HG03159 (cell line): ENCODE results near the gene THAP7.

Experiments used
- ATAC-seq: cut with Tn5 transposase; IDR thresholded peaks from one replicate; pipeline ENCODE4 v1.9.1; 2021; ENCODE audit warnings: mild to moderate bottlenecking, moderate library complexity; ENCODE audit not compliant: unreplicated experiment

THAP7 gene

DNA sequence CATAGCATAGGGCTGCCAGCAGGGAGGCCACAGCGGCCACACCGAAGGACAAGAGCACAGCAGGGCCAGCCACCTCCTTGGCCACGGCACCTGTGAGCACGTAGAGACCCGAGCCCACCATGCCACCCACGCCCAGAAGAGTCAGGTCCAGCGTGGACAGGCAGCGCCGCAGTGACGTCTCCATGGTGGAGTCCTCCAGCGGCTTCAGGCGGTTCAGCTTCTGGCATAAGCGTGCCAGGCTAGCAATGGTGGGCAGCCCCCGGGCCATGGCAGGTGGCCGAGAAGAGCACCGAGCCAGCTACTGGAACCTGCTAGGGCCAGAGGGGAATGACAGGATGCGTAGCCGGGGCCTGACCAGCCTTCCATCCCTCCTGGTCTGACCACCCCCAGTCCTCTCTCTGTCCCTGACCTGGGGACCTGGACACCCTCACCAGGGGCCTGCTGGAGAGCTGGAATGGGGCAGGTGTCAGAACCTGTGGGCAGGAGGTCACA lies 29.7 kb upstream of the THAP7 start:
- ATAC-seq = no peak

GRCh38 chr22:21030621-21031544 lies 29.0 kb upstream of the THAP7 start:
- no peak for ATAC-seq

DNA sequence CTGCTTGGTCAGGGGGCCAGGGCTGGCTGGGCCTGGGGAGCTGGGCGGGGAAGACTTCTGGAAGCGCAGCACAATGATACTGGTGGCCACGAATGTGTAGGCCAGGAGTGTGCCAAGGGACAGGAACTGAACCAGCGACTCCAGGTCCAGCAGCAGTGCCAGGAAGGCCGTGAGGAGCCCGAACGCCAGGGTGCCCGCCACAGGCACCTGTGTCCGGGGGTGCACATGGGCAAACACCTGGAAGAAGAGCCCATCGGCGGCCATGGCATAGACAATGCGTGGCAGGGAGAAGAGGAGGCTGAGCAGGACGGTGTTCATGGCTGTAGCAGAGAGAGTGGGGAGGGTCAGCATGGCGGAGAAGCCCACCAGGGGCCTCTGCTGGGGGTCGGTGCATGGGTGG lies 28.1 kb upstream of the THAP7 start:
- no peak for ATAC-seq

GRCh38 chr22:21029486-21030025 lies 27.6 kb upstream of the THAP7 start:
- ATAC-seq = no peak

DNA sequence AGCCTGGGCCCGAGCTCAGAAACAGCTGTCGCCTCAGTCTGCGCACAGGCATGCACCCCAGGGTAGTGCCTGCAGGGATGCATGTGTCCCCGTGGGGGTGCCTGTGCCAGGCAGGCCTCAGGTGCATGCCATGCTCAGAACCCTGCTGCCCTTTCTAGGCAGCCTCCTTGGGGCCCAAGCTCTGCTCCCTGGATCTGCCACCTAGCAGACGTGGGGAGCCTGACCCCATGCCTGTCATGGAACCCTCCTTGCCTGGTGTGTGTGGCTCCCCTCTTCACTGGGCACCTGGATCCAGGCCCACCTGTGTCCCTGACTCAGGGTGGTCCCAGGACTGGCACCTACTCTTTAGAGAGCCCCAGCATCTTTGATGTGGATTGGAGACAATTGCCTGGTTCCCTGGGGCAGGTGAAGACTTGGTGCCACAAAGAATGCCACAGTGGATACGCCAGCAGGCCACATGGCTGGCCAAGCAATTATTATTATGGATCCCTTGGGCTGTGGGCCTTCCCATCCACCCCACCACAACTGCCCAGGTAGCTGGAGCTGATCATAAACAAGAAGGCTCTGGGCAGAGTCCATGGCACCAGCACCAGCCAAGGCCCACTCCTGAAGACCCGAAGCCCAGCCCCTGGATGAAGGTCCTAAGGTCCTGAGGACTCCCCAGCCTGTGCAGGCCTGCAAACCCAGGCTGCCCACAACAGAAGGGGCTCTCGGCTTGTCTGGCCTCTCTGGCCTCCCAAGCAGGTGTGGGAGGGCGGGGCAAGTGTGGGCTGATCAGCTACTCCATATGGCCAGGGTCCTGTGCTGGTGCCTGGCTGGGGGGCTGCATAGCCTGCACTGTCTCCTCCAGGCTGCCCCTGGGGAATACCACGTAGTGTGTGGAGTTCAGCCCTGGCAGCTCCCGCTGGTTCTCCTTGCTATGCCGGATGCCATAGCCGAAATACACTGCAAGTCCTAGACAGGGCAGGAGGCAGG lies 26.6 kb upstream of the THAP7 start:
- ATAC-seq = no peak

- ATAC-seq = no peak
Measured at GRCh38 chr22:21026783-21027692, 25.1 kb upstream of the THAP7 start.

- ATAC-seq = no peak
Measured at GRCh38 chr22:21025763-21026755, 24.1 kb upstream of the THAP7 start.

DNA sequence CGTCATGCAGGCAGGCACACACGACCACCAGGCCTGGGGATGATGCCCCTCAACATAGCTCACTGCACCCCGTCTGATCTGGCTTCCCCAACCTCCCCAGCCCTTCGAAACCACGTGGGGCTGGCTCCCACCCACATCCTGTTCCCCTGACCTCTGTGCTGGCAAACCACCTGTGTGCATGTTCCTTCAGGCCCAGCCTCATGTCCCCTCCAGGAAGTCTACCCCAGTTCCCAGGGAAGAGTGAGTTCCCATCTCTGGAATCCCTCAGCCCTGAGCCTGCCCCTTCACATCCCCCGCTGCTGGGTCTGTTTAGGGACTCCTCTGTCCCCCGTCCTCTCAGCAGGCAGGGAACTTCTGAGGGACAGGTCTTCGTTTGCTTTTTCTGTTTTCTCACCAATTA lies 23.3 kb upstream of the THAP7 start:
- no peak for ATAC-seq

GRCh38 chr22:21022955-21023614 lies 21.2 kb upstream of the THAP7 start:
- no peak for ATAC-seq

DNA sequence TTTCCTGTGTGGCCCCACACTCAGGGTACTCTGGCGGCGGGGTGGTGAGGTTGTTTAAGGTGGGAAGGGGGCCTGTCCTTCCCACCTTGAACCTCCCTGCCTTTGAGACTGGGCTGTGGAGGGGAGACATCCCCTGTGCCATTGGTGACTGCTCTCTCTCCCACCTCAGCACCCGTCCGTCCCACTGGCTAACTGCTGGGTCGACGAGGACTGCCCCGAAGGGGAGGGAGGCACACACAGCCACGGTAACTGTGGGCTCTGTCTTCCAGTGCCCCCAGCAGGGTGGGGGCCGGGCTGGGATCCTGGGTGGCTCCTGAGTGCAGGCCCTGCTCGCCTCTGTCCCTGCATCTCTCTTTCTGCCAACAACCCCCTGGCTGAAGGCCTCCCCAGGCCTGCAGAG lies 20.6 kb upstream of the THAP7 start:
- no peak for ATAC-seq

GRCh38 chr22:21020802-21021429 lies 19.0 kb upstream of the THAP7 start:
- no peak for ATAC-seq

DNA sequence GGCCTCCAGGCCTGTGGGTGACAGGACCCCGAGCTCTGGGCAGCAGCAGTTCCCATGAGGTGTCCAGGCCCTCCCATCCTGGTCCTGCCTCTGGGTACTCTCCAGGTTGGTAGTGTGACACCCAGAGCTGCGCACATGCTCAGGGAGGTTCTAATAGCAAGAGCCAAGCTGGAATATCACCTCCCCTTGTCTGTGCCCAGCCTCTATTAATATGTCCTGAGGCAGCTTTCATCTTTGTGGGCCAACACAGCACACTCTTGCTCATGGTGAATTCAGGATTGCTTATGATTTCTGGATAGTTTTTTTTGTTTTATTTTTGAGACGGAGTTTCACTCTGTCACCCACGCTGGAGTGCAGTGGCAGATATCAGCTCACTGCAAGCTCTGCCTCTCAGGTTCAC lies 16.4 kb upstream of the THAP7 start:
- ATAC-seq = no peak

DNA sequence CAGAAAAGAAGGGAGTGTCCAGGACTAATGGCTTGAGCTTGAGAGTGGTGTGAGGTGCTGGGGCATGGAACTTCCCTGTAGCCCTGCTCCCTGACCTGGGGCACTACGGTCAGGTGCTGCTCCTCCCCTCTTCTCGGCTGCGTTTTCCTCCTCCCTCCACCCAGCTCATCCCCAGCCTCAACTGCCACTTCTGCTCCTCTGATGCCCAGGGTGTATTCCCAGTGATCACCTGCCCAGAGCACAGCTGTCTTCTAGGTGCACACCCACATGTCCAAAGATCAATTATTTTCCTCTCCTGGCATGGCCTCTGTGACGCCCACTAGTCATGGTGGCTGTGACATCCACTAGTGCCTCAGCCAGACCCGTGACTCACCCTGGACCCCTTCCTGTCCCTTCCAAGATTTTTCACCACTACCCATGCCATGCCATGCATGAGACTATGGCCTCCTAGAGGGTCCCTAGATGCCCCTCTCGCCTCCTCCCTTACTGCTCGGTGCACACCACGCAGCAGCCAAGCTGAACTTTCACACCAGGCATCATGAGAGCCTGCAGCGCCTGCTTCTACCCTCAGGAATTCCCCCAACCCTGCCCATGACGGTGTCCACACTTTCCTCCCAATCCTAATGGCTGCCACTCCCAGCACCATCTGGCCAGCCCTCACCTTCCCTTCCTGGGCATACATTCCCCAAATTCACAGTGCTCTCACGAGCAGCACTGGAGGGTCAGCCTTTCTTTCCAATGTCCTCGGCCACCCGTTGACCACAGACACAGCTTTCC lies 14.9 kb upstream of the THAP7 start:
- ATAC-seq = no peak

DNA sequence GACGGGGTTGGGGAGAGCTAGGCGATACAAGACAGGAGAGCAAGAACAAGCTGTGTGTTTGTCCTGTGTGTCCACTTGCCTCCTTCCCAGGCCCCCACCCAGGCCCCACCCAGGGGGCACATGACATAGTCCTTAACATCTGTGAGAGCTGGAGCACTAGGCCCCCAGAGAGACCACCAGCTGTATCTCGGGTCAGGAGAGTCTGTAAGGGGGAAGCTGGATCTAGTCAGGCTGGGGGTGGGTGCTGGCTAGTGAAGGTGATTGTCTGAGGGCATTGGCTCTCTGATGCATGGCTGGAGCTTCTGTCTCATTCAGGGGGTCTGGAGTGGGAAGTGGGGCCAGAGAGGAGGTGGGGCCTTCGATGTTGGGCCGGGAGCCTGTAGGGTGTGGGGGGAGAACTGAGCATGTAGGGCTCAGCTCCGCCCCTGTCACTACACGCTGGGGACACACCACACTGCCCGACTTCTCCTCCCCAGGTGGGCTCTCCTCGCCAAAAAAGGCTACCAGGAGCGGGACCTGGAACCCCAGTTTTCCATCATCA lies 13.6 kb upstream of the THAP7 start:
- ATAC-seq = no peak

GRCh38 chr22:21014726-21015465 lies 13.0 kb upstream of the THAP7 start, which contains the start of gene P2RX6:
Gene P2RX6, plus strand, starts transcription at chr22:21015165. Its CDS starts 10 bp downstream, at chr22:21015175.
- no peak for ATAC-seq

- ATAC-seq = peak; percentile 86
Measured at GRCh38 chr22:21014202-21014725, 12.3 kb upstream of the THAP7 start.
